Activated CD8-positive, alpha-beta memory T cell treated with anti-CD3 and anti-CD28 coated beads for 24 hours (primary cell): ENCODE measurements around the gene UQCC2.

Experiments used
- DNase-seq: peaks from one replicate; pipeline ENCODE4 v3.0.0-alpha.2; 2020

Gene UQCC2

GRCh38 chr6:33725222-33725621 is 13.7 kb upstream of the UQCC2 start:
- no peak for DNase-seq

DNA sequence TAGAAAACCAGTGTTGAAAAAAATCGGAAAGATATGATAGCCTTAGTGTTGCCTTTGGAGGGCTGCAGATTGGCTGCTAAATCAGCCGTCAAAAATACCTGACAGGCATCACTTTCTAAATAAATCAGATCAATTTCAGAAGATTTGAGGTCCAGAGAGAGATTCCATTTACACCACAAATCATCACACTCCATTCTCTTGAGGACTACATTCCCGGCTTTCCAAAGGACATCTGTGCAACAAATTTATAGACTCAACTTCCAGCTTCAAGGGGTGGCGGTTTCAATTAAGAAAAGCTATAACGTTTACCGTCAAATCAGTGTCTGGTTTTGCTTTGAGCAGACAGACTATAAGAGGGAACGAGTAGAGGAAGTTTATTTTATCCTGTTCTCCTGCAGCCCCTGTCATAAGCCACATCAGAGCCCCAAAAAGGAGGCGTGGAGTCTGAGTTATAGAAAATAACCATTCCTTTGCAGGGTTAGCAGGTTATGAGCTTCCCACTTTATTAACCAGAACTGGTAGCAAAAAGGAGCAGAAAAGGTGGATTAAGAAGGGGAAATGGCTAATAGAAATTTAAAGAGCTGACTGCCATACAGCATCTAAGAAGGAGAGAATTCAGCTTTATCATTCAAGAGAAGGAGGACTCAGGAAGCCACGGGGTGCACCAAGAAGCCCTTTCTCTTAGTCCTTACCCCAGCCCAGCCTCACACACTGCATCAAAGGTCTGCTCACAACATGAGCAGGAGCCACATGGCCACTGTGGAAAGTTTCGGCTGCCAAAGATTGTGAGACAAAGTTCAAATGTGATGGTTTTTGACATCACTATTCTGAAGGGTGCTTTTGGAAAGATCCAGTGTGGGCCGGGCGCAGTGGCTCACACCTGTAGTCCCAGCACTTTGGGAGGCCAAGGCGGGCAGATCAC is 12.9 kb upstream of the UQCC2 start:
- no peak for DNase-seq

GRCh38 chr6:33723371-33724085 is 12.0 kb upstream of the UQCC2 start:
- no peak for DNase-seq

- DNase-seq, result no peak
Observed at GRCh38 chr6:33722103-33722623, 10.7 kb upstream of the UQCC2 start.

DNA sequence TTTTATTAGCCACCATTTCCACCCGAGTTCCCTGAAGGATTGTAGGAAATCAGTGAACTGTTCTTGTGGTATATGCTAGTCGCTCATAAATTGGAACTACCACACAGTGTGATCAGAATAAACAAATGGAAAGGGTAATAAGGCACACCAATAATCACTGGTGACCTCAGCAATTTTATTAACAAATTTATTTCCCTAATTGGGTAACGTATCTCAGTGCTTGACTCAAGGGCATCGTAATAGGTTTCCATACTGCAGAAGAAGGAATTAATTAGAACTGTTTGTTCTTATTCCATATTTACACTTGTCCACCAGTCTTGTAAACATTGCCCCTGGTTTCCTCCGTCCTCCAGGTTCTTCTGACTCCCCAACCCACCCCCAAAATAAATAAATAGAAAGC is 10.0 kb upstream of the UQCC2 start:
- DNase-seq, result no peak

DNA sequence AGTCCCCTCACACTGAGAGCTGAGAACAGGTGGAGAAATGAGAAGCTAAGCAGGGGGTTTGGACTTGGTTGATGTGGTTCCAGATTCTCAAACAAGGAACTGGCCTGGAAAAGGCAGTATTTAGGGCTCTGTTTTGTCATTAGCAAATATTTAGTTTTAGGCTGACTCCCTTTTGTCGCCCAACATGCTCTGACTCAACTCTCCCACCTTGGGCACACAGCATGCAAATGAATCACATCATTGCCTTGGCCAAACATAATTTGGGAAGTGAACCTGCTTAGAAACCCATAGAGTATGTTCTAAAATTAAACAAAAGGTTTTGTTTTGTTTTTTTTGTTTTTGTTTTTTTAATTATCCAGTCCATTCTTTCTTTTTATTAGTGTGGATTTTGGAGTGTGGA is 9.5 kb upstream of the UQCC2 start:
- DNase-seq, result no peak

DNA sequence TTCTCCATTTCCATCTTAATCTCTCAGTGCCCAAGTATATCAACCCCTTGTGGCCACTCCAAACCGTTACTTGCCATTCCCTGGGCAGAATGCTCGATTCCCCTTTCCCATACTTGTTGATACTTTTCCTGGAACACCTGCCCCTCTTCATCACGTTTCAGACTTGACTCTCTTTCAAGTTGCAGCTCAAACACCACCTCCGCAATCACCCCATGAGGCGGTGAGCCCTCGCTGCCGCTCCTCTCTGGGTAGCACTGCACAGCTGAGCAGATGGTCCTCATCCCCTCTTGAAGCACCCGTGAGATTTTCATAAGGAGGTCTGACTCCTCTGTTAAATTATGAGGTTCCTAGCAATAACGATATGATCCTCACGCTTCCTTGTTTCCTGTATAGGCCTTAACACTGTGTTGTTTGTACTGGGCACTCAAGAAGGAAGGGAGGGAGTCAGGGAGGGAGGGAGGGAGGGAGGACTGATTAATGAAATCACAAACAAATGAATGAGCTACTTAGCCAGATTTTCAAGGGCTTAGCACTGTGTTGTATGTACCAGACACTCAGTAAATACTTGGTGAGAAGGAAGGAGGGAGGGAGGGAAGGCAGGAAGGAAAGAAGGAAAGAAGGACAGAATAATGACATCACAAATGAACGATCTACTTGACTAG is 8.0 kb upstream of the UQCC2 start:
- DNase-seq, result no peak

DNA sequence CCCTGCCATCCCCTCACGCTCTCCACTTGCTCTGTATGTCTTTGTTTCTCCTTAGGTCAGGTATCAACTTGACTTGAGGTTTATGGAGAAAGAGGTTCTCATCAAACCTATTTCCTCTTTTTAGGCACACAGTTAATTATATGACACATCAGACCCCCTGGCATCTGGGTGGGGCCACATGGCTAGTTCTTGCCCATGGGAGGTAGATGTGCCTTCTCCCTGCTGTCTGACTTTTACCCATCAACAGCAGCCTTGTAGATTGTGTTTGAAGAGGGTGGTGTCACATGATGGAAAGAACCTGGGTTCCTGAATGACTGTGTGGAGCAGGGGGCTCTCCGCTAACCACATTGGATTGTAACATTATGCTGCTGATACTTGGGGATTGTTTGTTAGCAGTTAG is 7.2 kb upstream of the UQCC2 start:
- DNase-seq, result no peak

GRCh38 chr6:33717934-33718455 is 6.5 kb upstream of the UQCC2 start:
- DNase-seq, result no peak

- DNase-seq, result no peak
Observed at GRCh38 chr6:33716890-33717632, 5.6 kb upstream of the UQCC2 start.

- DNase-seq, result no peak
Observed at GRCh38 chr6:33716379-33716778, 4.9 kb upstream of the UQCC2 start.

GRCh38 chr6:33714385-33715040 is 3.0 kb upstream of the UQCC2 start:
- no peak for DNase-seq

- no peak for DNase-seq
Observed at GRCh38 chr6:33713786-33714185, 2.3 kb upstream of the UQCC2 start.

DNA sequence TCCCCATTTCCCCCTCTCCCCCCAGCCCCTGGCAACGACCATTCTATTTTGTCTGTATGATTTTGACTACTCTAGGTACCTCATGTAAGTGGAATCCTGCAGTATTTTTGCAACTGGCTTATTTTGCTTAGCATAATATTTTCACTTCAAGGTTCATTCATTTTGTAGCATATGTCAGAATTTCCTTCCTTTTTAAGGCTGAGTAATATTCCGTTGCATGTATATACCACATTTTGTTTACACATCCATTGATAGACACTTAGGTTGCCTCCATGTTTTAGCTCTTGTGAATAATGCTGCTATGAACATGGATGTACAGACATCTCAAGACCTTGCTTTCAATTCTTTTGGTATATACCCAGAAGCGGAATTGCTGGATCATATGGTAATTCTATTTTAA is 1.4 kb upstream of the UQCC2 start:
- no peak for DNase-seq

DNA sequence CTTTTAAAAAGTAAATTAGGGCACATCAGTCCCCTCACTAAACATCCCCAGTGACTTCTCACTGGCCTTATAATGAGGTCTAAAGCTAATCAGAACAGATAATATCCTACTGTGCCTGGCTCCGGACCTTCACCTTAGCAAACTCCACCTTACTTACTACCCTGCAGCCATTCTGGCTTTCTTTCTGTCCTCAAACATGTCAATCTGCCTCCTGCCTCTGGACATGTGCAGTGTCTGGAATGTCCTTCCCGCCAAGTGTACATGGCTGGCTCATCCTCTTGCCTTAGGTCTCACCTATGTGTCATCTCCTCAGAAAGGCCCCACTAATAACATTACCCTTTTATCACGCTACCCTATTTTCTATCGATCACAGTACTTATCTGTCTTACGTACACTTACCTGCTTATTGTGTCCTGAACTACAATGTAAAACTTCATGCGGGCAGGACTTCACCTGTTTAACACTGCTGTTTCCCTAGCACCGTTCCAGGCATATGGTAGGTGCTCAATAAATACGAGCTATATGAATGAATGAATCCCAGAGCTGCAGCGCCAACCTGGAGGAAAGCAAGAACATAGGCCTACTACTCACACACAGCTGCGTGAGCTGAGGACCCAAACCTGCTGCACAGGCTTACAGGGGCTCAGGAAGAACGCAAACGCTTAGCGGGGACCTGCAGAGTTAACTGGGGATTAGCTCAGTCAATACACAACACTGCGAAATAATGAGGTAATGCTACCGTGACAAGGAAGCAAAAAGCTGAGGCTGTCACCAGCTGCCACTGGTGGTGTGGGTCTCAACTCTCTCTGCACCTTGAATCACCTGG is 991 bp downstream of the UQCC2 start:
- DNase-seq, result no peak

- DNase-seq, result no peak
Observed at GRCh38 chr6:33709605-33710295, 1.8 kb downstream of the UQCC2 start.

GRCh38 chr6:33708516-33709204 is 2.8 kb downstream of the UQCC2 start:
- no peak for DNase-seq

- DNase-seq, result no peak
Observed at GRCh38 chr6:33707771-33708170, 3.7 kb downstream of the UQCC2 start.

DNA sequence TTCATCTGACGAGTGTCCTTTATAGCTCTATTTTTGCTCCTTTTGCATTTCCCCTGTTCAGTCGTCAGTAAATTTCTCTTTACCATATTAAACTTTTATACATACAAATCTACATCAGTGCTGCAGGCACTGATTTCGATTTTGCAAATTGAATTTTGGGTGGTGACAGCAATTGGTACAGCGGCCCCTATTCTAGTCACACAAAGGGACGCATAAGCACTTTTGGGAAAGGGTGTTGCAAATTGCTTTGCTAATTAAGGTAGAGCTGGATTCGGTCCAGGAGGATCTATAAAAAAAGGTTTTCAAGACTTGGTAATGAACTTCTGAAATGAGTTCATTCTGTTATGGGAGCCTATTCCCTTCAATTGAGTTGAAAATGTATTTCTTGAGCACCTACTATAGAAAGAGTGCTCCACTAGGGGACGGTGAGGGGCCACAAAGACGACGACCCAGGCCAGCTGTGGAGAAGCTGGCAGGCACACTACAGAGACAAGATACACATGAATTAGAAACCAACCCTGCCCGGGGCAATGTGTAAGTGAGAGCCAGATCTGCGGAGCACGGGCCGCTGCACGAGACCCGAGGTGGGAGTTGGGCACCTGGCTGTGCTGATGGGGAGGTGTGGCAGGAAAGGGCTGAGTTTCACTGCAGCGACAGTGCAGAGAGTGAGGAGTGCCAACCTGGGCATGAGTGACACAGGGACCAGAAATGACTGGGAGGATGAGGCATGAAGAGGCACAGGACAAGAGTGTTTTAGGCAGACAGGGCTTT is 5.4 kb downstream of the UQCC2 start:
- DNase-seq, result no peak
